Measurements from ENCODE around the gene ZNF483. TPM values are rescaled to one million over a fixed set of nuclear protein-coding genes. Genes with fewer than 3 reads are reported as not detected.
A peak's percentile ranks its signal among the peaks of the same experiment; 100 is the strongest.
"Not testable (repeated sequence)": the region's sequence is repeated elsewhere in the genome, so short reads cannot be mapped to it uniquely, and the experiment has no call there.

The ZNF483 gene
- total RNA-seq (2014; rRNA removed; shearing (Covaris generic)): 0.59 and 2.4 TPM in 2 replicates

DNA sequence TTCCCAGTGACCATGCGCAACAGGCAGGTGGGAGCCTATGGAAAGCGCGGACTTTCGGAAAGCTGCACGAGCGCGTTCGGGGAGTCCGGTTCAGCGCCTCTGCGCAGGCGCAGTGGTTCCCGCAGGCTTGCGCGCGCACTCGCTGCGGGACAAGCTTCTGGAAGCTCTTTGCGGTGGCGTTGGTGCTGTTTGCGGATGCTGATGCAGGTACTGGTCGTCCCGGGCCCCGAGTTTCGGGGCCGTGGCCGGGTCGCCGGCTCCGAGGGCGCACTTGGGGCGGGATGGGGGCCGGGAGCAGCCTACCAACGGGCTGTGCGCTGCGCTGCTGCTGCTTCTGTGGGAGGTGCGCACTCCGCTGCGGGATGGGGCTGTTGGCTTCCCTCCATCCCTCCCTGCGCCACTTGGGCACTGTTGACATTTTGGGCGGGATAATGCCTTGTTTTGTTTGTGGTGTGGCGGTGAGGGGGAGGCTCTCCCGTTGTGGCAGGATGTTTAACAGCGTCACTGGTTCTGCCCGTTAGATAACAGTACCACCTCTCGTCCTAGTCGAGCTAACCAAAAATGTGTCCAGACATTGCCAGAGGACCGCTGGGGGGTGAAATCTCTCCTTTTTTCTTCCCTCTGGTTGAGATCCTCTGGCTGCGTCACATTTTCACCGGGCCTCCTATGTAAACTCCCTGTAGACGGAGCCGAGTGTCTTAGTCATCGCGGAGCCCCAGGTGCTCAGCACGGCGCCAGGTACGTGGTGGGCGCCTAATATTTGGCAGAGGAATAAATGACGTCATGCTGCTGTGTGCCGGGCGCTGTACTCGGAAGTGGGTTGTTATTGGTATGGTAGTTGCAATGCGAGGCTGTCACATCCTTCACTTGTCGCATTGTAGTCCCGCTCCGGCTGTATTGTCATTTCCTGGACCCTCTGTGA lies at the start of gene ZNF483:
ZNF483 (plus strand) TSS at position 124 of the 922 bp plus-strand sequence. CDS start 2,217 bp downstream, outside the sequence.
- peak; percentile 77 for DNase-seq (ENCODE audit: low read depth)

DNA sequence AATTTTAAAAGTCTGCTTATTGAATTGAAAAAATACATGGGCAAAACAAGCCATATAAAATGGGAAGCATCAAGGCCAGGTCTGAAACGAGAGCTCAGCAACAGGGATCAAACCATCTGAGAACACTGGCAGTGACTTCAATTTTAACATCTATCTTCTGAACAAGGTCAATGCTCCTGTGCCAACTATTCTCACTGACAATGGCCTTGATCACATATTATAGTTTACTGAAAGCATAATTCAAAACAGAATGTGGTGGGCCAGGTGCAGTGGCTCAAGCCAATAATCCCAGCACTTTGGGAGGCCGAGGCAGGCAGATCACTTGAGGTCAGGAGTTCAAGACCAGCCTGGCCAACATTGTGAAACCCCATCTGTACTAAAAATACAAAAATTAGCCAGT lies 49.8 kb upstream of the ZNF483 start:
- no peak for DNase-seq (ENCODE audit: low read depth)

DNA sequence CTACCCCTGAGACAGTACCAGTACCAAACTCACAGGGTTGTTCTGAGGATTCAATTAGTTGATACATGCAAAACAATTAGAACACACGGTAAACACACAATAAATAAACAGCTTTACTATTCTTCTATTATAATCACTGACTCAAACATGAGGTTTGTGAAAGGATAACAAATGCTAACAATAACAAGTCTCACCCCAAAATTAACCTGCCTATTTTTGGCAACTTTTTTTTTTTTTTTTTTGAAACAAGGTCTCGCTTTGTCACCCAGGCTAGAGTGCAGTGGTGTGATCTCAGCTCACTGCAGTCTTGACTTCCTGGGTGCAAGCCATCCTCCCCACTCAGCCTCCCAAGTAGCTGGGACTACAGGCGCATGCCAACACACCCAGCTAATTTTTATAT lies 47.3 kb upstream of the ZNF483 start:
- DNase-seq (ENCODE audit: low read depth): no peak

DNA sequence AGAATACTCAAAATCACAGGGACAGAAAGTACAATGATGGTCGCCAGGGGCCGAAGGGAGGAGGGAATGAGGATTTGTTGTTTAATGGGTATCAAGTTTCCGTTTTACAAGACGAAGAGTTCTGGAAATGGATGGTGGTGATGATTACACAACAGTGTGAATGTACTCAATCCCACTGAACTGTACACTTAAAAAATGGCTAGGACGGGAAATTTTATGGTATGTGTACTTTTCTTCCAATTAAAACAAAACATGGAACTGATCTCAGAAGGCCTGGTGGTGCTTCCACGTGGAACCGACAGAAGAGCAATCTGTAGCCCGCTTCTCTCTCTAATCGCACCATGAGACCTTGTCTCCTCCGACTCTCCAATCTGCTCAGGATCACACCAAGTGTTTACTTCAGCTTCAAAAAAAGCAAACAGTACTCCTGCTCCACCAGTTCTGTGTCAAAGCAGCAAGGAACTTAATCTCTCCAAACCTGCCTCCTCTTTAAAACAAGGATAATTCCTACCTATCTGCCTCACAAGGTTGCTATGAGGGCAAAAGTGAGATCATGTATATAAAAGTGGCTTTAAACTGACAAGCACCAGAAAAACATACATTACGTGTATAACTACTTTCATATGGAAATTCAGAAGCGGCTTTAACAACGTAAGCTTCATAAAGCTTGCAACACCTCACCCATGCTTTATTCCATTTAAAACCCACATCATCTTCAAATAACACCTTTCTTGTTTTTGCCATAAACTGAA lies 42.9 kb upstream of the ZNF483 start:
- no peak for DNase-seq (ENCODE audit: low read depth)

DNA sequence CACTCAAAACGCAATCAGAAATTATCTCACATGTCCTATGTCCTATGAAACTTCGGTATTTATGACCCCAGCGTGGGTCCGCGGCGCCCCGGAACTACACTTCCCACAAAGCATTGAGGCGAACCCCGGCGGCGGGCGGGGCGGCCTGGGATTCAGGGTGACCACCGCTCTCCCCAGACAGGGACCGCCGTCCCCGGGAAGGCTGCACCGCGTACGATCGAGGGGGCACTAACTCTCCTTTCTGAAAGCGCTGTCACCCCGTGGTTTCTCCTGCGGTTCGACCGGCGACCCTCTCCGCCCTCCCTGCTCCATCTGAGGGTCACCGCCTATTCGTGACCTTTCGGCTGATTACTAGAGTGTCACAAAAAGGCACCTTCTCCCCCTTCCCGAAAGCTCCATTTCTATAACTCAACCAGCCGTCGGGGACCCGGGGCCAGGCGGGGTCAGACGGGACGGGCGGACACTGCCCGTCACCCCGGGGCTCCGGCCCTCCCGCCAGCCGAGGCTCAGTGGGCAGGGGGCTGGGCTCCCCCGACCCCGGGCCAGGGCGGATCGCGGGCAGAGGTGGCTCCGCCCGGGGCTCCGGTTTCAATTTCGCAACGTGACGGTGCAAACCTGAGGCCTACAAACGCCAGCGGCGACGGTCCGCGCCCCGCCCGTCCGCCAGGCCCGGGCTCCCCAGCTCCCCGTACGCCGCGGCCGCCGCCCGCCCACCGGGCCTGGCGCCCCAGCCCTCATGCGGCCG lies 42.1 kb upstream of the ZNF483 start:
- peak; percentile 74 for DNase-seq (ENCODE audit: low read depth)

DNA sequence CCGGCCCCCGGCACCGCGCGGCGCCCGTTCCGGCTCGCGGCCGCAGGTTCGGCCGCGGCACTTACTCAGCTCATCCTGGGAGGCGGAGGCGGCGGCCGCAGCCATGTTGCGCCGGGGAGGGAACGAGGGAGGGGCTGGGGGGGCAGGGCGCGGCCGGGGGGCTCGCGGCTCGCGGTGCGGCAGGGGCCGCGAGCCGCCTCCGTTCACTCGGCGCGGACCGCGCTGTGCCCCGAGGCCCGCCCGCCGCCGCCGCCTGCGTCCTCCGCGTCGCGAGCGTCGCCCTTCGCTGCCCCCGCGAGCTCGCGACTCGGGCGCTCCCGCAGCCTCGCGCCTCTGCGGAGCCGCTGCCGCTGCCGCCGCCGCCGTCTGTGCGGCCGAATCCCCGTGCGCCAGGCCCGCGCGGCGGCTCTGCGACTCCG lies 41.5 kb upstream of the ZNF483 start:
- DNase-seq (ENCODE audit: low read depth): no peak

DNA sequence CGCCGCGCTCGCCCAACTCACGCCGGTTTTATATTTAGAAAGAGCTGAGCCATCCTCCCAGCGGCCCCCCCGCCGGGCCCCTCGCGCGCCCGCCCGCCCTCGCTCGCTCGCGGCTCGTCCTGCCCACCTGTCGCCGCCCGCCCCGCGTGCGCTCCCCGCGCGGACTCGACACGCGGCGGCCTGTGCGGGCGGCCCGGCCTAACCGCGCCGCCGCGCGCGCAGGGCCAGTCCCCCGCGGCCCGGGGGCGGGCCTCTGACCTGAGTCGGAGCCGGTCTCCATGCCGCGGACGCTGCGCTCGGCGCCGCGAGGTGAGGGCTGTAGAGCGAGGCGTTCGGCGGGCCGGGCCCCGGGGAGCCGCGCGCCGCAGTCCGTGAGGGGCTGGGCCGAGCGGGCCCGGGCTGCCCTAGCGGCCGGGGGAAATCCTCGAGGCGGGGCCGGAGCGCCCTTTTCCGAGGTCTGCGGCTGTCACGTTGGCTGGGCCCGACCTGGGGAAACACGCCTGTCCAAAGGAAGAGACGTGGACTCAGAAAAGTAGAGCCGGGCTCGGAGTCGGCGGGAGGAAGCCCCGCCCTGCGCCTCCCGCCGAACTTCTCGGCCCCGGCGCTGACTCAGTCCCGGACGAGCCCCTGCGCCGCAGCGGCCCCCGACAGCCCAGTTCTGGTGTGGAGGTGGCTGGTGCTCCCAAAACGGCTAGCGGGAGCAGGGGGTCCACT lies 41.0 kb upstream of the ZNF483 start, which contains the start of gene ECPAS:
ECPAS (minus strand) TSS at position 526 of the 714 bp plus-strand sequence. CDS start 11,465 bp downstream, outside the sequence.
- DNase-seq (ENCODE audit: low read depth): peak; percentile 85

DNA sequence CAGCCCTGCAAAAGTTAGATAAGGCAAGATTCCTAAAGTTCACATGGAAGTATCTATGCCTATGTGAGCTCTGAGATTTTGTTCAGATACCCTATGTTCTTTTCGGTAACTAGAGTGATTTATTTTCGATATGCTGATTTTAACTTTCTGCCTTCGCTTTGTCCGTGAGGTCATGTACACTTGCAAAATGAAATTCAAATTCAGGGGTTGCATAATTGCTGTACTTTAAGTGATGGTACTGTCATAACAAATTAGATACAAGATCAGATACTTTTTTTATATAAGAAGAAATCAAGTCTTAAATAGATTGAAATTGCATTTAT lies 40.4 kb upstream of the ZNF483 start:
- no peak for DNase-seq (ENCODE audit: low read depth)

DNA sequence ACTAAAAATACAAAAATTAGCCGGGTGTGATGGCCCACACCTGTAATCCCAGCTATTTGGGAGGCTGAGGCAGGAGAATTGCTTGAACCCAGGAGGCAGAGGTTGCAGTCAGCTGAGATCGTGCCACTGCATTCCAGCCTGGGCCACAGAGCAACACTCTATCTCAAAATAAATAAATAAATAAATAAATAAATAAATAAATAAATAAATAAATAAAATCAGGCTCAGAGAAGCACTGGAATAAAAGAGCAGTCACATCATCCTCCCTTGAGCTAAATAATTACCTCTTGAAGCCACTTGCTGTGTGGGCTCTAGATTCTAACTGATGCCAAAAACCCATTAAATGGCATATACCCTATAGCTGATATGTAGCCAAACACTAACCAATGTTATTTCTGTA lies 27.8 kb upstream of the ZNF483 start:
- not testable (repeated sequence) for DNase-seq (ENCODE audit: low read depth)

DNA sequence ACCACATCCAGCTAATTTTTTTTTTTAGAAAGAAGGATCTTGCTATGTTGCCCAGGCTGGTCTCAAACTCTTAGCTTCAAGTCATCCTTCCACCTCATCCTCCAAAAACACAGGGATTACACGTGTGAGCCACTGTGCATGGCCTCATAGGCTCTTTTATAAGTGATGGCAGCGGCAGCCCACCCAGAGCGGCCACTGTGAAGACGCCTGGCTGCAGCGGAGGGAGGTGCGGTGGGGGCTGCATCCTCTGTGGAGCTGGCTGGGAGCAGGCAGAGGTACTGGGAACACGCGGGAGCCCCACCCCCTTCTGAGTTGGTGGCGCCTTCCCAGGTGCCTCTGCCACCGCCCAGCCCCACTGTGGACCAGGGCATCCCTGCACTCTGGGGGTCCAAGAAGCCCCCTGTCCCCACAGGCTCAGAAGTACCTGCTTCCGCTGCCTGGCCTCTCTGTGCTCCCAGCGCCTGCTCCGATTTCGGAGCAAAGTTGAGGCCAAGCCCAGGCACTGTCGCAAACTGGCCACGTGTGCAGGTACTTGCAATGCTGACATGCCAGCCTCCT lies 23.9 kb upstream of the ZNF483 start:
- DNase-seq (ENCODE audit: low read depth): no peak

DNA sequence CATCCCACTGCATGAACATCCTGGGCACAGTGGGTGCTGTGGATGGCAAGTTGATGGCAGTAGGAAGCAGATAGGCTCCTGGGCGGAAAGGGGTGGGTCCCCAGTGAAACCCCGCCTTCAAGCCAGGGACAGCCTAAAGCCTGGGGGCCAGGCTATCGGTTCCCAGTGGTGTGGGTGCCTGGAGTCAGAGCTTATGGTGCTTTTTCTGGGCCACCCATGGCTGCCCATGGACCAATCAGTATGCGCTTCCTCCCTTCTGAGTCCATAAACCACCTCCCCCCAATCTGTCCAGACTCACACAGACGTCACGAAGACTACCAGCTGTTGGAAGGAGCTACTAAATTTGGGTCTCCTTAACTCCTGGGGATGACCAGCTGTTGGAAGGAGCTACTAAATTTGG lies 23.3 kb upstream of the ZNF483 start:
- DNase-seq (ENCODE audit: low read depth): no peak

DNA sequence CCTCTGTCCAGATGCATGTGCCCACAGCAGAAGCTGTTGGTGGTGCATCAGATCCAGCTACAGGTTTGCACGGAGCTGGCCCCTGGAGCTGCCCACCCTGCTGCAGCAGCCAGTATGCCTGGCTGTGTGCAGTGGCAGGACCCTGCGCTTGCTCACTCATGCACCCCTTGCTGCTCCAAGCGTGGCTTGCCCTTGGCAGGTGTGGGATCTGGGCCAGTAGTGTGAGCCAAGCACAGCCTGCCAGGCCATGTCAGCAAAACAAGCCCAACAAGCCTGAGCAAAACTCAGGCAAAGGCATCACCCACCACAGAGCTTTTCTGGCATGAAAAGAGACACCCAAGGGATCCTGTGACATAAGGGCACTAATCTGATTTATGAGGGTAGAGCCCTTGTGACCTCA lies 22.5 kb upstream of the ZNF483 start:
- DNase-seq (ENCODE audit: low read depth): no peak

DNA sequence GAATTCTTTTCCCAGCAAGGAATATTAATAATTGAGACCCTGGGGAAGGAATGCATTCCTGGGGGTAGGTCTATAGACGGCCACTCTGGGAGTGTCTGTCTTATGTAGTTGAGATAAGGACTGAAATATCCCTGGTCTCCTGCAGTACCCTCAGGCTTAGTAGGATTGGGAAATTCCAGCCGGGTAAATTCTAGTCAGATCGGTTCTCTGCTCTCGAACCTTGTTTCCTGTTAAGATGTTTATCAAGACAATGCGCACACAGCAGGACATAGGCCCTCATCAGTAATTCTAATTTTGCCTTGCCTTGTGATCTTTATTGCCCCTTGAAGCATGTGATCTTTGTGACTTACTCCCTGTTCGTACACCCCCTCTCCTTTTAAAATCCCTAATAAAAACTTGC lies 13.4 kb upstream of the ZNF483 start:
- DNase-seq (ENCODE audit: low read depth): not testable (repeated sequence)

DNA sequence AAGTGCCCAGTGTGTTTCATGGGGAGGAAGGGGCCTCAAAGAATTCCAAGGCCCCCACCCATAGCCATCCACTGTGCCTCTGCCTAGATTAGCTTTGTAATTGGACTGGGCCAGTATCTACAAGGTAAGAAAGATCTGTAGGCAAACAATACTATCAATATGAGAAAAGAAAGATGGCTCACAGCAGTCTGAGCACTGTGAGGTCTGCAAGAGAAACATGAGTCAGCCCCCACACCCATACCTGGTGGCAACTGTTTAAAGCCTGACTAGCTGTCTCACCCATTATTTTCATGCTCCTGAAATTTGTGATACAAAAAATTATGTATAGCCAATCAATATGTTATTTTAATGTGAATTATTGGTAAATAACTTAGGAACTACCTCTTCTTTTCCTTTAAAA lies 10.0 kb upstream of the ZNF483 start:
- no peak for DNase-seq (ENCODE audit: low read depth)

DNA sequence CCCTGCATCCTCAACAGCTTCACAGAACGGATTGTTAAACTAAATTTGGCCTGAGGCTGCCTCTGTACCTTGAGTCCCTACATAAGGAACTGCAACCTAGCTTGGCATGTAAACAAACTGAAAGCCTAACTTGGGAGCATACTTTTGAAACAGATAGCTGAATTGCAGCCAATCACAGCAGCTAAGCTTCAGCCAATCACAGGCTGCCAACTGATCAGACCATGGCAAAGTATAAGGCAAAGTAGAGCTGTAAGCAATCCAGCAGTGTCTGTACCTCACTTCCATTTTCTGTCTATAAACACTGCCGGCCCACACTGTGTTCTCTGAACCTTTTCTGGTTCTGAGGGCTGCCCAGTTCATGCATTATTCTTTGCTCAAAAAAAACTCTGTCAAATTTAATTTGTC lies 8.9 kb upstream of the ZNF483 start:
- DNase-seq (ENCODE audit: low read depth): peak; percentile 58

DNA sequence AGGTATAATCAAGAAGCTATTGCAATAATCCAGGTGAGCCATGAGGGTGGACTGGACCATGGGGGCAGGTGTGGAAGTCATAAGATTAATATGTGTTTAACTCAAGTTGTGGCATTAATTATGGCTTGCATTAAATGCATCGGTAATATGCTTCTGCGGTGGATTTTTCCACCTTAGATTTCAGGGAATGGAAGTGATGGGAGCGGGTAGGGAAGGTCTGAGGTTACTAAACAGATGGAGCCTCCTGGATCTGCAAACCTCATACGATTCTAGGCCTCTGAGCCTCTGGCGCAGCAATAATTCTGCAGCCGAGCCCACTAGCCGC lies 286 bp upstream of the ZNF483 start:
- no peak for DNase-seq (ENCODE audit: low read depth)

DNA sequence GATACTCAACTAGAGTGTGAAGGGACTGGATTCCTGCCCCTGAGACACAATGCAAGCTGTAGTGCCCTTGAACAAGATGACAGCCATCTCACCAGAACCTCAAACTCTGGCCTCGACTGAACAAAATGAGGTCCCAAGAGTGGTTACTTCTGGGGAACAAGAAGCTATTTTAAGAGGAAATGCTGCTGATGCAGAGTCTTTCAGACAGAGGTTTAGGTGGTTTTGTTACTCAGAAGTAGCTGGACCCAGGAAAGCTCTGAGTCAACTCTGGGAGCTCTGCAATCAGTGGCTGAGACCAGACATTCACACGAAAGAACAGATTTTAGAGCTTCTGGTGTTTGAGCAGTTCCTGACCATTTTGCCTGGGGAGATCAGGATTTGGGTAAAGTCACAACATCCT lies 2.4 kb downstream of the ZNF483 start:
- DNase-seq (ENCODE audit: low read depth): peak; percentile 26

DNA sequence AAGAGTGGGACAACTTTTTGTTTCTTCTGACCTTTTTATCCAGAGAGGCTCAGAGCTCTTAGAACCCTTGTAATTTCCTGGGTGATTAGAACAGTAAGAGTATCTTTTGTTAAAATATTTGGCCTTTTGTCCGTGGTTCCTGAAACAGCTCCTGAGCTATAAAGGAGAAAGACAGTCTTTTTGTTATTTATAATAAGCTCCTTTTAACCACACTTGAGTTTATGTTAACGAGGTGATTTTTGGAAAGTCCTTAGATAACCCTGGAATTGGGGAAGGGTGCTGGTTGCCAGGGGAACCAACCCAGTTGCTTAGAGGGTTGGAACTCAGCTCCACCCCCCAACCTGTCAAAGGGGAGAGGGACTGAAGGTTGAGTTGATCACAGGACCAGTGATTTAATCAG lies 4.8 kb downstream of the ZNF483 start:
- no peak for DNase-seq (ENCODE audit: low read depth)

DNA sequence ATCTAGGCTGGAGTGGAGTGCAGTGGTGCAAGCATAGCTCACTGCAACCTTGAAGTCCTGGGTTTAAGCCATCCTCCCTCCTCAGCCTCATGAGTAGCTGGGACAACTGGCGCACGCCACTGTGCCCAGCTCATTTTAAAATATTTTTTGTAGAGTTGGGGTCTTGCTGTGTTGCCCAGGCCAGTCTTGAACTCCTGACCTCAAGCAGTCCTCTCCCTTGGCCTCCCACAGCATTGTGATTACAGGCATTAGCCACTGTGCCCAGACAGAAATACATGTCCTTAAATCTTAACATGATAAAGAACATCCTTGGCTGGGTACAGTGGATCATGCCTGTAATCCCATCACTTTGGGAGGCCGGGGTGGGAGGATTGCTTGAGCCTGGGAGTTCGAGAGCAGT lies 6.7 kb downstream of the ZNF483 start:
- no peak for DNase-seq (ENCODE audit: low read depth)

DNA sequence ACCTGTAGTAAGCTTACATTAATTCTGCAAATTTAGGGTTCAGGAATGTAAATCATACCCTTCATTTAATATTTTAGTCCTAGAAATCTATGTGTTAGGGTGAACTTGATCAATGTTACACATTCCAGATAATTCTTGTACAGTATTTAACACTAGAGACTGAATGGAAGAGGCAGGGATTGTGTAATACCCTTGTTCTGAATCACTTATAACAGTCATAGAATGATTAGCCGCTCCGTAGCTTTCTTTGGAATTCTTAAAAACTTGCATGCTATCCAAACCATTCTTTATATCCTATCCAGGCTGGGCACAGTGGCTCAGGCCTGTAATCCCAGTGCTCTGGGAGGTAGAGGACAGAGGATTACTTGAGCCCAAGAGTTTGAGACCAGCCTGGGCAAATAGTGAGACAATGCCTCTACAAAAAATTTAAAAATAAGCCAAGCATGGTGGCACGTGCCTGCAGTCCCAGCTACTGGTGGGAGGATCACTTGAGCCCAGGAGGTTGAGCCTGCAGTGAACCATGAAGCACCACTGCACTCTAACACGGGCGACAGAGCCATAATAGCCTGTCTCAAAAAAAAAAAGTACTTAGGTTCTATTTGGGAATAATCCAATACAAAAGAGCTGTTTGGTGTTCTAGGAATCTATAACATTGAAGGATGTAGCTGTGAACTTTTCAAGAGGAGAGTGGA lies 8.3 kb downstream of the ZNF483 start:
- DNase-seq (ENCODE audit: low read depth): no peak

Measured in M059J (cell line).